ENCODE measurements around the gene NEURL1B.

DNA sequence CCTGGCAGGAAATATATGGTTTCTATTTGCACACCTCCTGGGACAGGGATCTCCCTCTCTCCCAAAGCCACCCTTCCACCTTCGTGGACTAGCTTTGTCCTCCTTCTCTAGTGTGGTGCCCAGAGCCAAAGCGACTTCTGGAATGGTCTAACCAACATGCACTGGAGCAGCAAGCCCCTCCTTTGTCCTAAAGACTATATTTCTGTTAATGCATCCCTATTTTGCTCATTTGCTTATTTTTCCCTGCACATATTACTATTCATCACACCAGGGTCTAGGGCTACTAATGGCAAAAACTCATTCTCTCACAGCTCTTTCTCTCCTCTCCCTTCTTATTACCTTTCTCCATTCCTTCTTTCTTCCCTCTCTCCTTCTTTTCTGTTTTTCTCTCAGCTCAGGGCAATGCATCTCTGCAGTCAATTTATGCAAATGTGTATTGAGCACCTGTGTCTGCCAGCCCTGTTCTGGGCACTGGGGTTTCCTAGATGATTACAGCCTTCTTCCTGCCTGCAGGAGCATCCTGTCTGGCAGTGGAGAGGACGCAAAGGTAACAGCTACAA, 2.8 kb upstream of the NEURL1B start:
- TF ChIP-seq, protein P1, sequence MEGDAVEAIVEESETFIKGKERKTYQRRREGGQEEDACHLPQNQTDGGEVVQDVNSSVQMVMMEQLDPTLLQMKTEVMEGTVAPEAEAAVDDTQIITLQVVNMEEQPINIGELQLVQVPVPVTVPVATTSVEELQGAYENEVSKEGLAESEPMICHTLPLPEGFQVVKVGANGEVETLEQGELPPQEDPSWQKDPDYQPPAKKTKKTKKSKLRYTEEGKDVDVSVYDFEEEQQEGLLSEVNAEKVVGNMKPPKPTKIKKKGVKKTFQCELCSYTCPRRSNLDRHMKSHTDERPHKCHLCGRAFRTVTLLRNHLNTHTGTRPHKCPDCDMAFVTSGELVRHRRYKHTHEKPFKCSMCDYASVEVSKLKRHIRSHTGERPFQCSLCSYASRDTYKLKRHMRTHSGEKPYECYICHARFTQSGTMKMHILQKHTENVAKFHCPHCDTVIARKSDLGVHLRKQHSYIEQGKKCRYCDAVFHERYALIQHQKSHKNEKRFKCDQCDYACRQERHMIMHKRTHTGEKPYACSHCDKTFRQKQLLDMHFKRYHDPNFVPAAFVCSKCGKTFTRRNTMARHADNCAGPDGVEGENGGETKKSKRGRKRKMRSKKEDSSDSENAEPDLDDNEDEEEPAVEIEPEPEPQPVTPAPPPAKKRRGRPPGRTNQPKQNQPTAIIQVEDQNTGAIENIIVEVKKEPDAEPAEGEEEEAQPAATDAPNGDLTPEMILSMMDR (IDR thresholded peaks at IDR 0.05; ENCODE audit: low read depth, low read length): no peak
- TF ChIP-seq POLR2A (IDR thresholded peaks at IDR 0.05; ENCODE audit: extremely low read depth, insufficient read length): no peak
